ENCODE results near the gene CCDC170. TPM values are rescaled to one million over a fixed set of nuclear protein-coding genes. Genes with fewer than 3 reads are reported as not detected.
A peak's percentile ranks its signal among the peaks of the same experiment; 100 is the strongest.

Gene CCDC170
- total and polyA plus RNA-seq, 9 of the 15 experiments (the other 6 are each of a cell fraction or from before 2014, with no cell fraction given): 0.01 to 0.18 (median 0.05) TPM; not detected in 6

DNA sequence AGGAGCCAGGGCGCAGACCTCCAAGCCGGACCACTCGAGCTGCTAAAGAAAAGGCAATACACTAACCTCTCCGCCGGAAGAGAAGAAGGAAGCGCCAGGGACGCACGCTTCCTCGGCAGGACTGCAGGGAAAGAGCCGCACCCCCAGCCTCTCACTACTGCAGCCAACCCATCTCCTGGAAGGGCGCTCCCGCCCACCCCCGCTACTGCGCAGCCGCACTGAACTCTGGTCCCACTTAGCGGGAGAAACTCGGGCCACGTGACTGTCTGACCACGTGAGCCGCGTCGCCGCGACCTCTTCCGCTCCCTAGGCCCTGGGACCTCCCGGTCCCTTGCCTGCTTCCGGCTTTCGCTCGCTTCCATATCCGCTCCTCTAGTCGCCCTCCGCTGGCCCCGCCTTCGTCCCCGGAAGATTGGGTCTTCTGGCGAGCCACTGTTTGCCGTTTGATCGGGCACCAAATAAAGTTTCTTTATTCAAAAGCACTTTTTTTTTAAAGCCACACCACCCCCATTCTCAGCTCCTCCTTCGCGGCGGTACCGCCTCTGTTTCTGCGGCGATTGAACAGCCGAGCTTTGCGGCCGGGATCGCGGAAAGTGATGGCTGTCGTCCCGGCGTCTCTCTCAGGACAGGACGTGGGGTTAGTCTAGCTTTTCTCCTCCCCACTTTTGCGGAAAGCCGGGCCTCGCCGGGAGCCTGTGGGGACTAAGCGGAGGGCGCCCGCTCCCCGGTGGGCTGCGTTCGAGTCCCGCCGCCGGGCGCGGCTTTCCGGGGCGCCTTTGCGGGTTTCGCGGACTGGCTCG lies 41.7 kb upstream of the CCDC170 start, which contains the start of gene RMND1 (continued):
- TF ChIP-seq, protein P1, sequence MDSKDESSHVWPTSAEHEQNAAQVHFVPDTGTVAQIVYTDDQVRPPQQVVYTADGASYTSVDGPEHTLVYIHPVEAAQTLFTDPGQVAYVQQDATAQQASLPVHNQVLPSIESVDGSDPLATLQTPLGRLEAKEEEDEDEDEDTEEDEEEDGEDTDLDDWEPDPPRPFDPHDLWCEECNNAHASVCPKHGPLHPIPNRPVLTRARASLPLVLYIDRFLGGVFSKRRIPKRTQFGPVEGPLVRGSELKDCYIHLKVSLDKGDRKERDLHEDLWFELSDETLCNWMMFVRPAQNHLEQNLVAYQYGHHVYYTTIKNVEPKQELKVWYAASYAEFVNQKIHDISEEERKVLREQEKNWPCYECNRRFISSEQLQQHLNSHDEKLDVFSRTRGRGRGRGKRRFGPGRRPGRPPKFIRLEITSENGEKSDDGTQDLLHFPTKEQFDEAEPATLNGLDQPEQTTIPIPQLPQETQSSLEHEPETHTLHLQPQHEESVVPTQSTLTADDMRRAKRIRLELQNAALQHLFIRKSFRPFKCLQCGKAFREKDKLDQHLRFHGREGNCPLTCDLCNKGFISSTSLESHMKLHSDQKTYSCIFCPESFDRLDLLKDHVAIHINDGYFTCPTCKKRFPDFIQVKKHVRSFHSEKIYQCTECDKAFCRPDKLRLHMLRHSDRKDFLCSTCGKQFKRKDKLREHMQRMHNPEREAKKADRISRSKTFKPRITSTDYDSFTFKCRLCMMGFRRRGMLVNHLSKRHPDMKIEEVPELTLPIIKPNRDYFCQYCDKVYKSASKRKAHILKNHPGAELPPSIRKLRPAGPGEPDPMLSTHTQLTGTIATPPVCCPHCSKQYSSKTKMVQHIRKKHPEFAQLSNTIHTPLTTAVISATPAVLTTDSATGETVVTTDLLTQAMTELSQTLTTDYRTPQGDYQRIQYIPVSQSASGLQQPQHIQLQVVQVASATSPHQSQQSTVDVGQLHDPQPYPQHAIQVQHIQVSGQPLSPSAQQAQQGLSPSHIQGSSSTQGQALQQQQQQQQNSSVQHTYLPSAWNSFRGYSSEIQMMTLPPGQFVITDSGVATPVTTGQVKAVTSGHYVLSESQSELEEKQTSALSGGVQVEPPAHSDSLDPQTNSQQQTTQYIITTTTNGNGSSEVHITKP (IDR thresholded peaks at IDR 0.05; ENCODE audit: partially characterized antibody): peak; percentile 61
- TF ChIP-seq RBM22 (IDR thresholded peaks at IDR 0.05; ENCODE audit: low read depth, low read length, poor library complexity, severe bottlenecking) (no peak), RAD21 (CRISPR knock-in tag; conservative IDR thresholded peaks at IDR 0.05 in 1 of 2, IDR thresholded peaks at IDR 0.05 in 1 of 2) (no peak), JUN (IDR thresholded peaks at IDR 0.05; ENCODE audit: borderline replicate concordance, low read depth, low read length) (peak; percentile 91; the same call in 1 of the 2 replicates), JUN (CRISPR knock-in tag; IDR thresholded peaks at IDR 0.05; ENCODE audit: borderline replicate concordance) (no peak), E2F1 (CRISPR knock-in tag; IDR thresholded peaks at IDR 0.05) (peak; percentile 86), ZKSCAN3 (CRISPR knock-in tag; IDR thresholded peaks at IDR 0.05) (no peak), ZC3H11A (IDR thresholded peaks at IDR 0.05; ENCODE audit: low read depth, low read length) (no peak), SMAD3 (CRISPR knock-in tag; conservative IDR thresholded peaks at IDR 0.05) (0 out of 2 replicates have a peak, but pooled peaks have one; percentile 29), ELF4 (CRISPR knock-in tag; IDR thresholded peaks at IDR 0.05) (peak; percentile 84), RB1 (IDR thresholded peaks at IDR 0.05; ENCODE audit: low read depth) (peak; percentile 90), POU5F1 (IDR thresholded peaks at IDR 0.05; ENCODE audit: borderline replicate concordance, low read depth, low read length, partially characterized antibody) (peak; percentile 37), SPI1 (IDR thresholded peaks at IDR 0.05; ENCODE audit: borderline replicate concordance, low read depth, low read length) (peak; percentile 56)
- TF ChIP-seq, protein P2, sequence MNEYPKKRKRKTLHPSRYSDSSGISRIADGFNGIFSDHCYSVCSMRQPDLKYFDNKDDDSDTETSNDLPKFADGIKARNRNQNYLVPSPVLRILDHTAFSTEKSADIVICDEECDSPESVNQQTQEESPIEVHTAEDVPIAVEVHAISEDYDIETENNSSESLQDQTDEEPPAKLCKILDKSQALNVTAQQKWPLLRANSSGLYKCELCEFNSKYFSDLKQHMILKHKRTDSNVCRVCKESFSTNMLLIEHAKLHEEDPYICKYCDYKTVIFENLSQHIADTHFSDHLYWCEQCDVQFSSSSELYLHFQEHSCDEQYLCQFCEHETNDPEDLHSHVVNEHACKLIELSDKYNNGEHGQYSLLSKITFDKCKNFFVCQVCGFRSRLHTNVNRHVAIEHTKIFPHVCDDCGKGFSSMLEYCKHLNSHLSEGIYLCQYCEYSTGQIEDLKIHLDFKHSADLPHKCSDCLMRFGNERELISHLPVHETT (CRISPR knock-in tag; conservative IDR thresholded peaks at IDR 0.05 in 1 of 2, IDR thresholded peaks at IDR 0.05 in 1 of 2): peak in 1 of 2 experiments; percentile 100; a peak in 2 of 4 replicates
- TF ChIP-seq, protein P3, sequence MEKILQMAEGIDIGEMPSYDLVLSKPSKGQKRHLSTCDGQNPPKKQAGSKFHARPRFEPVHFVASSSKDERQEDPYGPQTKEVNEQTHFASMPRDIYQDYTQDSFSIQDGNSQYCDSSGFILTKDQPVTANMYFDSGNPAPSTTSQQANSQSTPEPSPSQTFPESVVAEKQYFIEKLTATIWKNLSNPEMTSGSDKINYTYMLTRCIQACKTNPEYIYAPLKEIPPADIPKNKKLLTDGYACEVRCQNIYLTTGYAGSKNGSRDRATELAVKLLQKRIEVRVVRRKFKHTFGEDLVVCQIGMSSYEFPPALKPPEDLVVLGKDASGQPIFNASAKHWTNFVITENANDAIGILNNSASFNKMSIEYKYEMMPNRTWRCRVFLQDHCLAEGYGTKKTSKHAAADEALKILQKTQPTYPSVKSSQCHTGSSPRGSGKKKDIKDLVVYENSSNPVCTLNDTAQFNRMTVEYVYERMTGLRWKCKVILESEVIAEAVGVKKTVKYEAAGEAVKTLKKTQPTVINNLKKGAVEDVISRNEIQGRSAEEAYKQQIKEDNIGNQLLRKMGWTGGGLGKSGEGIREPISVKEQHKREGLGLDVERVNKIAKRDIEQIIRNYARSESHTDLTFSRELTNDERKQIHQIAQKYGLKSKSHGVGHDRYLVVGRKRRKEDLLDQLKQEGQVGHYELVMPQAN (IDR thresholded peaks at IDR 0.05; ENCODE audit: borderline replicate concordance): peak; percentile 97
- TF ChIP-seq, protein P4, sequence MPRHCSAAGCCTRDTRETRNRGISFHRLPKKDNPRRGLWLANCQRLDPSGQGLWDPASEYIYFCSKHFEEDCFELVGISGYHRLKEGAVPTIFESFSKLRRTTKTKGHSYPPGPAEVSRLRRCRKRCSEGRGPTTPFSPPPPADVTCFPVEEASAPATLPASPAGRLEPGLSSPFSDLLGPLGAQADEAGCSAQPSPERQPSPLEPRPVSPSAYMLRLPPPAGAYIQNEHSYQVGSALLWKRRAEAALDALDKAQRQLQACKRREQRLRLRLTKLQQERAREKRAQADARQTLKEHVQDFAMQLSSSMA (CRISPR knock-in tag; IDR thresholded peaks at IDR 0.05): peak; percentile 75; the same call in 1 of the 2 replicates
